HTERT RPE-1 (cell line): ENCODE results near the gene METTL25B.
"Not testable (repeated sequence)": the region's sequence is repeated elsewhere in the genome, so short reads cannot be mapped to it uniquely, and the experiment has no call there.

Experiments used
- in situ Hi-C: fragments of 300-500 bp; cut with MboI; formaldehyde crosslinking; loops from 4 replicates; pipeline ENCODE4 v1.14.3; 2020; ENCODE audit warnings: low sequenced_read_pairs

Gene METTL25B

DNA sequence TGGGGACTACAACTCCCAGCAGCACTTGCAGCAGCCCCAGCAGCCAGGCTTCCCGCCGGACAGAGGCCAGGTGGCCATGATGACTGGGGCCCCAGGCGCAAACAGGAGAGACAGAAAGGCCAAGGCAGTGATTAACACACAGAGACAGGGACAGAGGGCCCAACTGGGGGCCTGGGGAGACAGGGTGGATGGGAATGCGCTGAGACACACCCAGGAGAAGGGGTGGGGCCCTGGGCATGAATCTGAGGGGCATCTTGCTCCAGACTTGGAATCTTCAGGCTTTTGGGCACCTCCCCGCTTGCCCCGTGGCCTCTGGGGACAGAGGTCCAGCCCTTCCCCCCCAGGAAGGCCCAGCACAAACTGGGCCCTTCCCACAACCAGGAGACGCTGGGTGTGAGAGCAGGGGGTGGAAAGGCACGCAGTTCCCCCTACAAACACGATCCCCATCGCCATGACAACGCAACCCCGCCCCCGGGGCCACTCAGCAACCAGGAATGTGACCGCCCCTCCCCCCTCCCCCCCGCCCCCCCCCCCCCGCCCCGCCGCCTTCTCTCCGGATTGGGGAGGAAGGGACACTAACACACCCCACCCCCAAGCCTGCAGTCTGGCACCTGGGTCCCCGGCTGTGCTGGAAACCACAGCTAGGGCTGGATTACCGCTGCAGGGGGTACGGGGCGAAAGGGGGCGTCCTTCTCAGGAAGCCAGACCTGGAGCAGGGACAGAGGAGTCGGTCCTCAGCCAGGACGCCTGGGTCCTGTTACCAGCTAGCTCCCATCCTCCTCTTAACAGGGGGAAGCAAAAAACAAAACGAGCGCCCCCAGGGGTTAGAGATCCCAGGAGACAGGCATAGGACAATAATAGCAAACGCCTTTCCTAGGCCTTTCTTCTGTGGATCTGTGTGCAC lies 18.7 kb downstream of the METTL25B start:
- in situ Hi-C loops: no loop called here

DNA sequence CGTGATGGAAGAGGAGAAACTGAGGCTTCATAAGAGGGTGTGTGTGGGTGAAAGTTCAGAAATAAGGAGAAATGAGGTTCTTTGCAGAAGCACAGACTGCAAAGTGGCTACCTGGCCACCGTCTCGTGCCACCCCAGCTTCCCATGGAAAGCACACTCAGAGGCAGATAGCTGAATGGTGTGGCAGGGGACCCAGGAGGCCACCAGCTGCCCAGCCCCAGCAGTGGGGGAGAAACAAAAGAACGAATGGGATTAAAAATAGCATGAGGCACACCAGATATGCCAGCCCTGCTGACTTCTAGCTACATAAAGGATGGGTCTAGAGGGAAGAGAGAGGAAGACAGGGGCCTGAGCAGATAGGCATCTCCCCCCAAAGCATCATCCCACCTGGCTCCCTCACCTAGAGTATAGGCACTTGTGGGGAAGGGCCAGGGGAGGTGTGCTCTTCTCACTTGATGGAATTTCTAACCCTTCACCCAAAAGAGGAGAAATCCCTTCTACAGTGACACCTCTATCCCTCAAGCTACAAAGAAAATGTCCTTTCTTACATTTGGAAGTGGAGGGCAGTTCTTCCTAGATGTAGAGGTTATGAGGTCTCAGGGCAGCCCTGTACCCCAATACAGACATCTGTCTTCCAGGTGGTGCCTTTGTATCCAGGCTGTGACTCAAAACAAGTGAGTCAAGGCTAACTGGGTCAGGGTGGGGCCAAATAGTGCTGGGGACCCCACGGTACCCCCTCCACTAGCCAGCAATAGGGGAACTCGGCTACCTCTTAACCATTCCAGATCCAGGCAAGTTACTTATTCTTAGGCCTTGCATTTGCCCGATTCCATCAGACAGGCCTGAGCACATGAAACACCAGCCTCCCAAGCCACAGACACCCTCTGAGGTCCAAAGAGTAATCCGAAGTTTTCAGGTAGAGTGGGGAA lies 19.7 kb downstream of the METTL25B start:
- in situ Hi-C loops: no loop called here

- in situ Hi-C loops: no loop called here
Observed at GRCh38 chr1:156748670-156749418, 20.6 kb downstream of the METTL25B start.

DNA sequence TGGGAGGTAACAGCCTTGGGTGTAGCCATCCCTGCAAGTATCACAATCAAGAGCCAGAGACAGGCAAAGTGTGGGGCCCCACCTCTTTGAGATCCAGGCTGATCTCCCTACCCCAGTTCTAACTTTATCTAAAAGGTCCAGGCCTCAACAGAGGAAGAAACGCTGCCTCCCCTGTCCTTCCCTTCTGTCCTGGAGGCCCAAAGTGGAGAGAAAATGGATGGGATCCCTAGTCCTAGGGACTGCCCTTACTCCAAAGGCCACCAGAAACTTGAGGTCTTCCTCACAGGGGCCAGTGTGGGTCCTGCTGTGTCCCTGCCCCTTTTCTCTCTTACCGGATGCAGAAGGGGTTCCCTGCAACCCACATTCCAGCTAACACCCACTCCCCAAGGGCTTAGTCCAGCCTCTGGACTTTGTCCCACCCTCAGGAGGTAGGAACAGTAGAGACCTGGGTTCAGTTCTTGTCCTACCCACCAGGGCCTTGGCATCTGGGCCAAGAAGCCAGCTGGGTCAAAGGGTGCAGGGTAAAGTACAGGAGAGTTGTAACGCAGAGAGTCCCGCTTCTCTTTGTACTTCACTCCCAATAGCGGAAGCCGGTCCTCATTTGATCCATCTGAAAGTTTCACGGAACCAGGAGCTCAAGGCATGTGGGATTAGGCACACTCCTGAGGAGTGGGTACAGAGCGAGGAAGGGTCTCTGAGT lies 21.3 kb downstream of the METTL25B start:
- in situ Hi-C loops: no loop called here

DNA sequence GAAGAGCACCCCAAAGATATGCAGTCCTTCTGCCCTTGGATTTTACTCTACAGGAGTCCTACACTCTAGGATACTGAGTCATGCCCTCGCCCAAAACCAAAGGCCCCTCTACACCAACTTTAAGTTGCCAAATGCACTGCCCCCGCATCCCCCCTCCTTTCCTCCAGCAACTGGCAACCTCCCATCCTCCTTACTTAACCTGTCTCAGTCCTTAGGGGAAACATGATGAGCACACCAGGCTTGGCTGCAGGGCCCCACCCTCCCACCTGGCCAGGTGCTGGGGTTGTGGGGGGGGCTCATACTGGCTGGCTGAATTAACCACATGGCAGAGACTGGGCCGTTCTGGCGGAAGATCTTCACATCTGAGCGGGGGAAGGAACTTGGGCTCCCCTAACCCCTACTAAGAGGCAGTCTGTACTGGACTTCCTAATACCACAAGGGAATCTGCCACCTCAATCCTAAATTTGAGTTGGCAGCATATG lies 22.0 kb downstream of the METTL25B start:
- in situ Hi-C loops: no loop called here

DNA sequence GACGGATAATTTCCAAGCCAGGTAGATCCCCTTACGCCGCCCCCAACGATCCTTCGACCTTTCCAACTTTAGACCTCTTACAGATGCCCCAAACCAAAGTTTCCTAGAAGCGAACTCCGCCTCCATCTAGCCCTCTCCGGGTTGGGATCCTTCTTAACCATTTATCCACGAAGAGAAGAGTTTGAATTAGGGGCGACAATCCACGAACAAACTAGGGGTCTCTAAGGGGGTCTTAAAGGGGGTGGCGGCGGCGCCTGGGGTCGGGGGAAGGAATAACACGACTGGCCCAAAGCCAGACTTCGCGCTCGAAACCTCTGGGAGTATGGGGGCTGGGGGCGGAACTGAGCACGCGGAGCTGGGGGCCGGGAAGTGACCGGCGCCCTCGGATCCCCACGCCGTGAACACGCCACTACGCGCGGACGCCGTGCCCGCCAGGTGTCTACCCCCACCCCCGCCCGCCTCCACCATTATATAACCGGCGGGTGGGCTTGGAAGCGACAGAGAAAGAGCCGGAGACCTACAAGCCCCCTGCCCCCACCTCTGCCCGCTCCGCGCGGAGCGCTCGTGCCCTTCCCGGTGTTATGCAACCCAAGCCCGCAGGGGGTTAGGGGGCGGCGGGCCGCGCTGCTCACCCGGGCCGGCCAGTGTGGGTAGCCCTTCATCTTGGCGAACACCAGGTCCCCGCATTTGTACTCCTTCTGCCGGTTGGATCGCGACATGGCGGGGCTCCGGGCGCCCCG lies 22.6 kb downstream of the METTL25B start:
- in situ Hi-C loops: no loop called here

DNA sequence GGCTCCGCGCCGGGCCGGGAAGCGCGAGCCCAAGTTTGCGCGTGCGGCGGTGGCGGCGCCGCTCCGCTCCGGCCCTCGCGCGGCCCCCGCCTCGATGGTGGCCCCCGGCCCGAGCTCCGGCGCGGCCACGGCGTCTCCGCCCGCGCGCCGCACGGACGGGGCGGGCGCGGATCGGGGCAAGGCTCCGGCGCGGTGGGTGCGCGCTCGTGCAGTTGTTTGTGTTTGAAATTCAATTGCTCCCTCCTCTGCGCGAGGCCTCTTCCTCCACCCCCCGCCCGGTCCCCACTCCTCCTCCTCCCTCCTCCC lies 23.1 kb downstream of the METTL25B start, which contains the start of gene HDGF:
Gene HDGF, minus strand, starts transcription at position 225 of the 306 bp plus-strand sequence. CDS start 246 bp downstream, outside the sequence.
- in situ Hi-C loops: no loop called here

DNA sequence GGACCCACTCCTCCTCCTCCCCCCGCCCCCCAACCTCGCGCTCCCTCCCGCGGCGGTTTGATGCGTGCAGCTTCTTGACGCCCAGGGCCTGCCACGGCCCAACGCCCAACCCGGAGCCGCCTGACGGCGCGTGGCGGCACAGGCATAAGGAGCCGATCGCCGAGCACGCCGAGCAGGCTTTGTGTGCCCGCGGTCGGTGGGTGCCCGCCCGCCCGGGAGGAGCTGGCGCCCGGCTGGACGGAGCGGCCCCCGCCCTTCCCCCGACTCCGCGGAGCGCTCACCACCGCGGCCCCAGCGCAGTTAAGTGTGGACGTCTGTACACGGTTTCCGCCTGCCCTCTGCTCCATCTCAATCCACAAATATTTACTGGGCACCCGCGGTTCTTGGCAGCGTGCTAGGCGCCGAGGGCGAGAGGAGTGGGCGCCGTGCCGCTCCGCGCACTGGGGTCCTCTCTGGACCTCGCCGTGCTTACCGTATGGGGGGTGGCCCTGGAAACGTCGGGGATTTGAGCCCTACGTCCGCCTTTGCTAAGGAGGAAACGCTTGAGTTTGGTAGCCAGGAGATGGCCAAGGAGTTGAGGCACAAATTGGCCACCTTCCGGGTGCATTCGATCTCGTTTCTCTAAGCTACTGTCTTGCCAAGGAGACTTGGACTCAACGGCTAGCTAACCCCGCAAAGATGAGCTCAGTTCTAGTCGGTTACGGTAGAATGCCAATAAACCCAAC lies 23.6 kb downstream of the METTL25B start:
- in situ Hi-C loops: no loop called here

DNA sequence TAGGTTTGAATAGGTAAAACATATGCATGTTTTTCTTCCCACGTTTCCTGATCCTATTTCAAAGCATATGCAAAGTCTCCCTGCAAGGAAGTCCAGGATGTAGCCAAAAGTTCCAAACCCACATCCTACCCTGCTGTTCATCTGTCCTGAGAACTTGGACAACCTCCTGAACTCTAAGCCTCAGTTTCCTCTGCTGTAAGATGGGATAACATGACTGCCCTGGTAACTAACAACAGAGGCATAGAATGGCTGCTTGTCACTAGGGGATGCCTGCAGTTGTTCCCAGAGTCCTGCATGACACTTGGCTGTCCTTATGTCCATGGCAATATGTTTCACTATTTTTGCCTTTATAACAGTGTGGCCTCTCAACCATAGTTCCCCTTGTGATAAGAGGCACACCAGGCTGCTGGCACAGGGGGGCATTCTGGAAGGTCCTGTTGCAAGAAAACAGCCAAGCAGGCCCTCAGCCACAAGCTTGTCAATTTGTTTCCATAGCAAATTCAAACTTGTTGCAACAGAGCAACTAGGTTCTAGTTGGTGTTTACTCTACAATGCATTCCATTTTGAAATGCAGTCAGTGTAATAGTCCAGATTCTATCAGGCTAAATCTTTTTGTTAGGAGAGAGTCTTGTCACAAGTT lies 24.7 kb downstream of the METTL25B start:
- in situ Hi-C loops: no loop called here

DNA sequence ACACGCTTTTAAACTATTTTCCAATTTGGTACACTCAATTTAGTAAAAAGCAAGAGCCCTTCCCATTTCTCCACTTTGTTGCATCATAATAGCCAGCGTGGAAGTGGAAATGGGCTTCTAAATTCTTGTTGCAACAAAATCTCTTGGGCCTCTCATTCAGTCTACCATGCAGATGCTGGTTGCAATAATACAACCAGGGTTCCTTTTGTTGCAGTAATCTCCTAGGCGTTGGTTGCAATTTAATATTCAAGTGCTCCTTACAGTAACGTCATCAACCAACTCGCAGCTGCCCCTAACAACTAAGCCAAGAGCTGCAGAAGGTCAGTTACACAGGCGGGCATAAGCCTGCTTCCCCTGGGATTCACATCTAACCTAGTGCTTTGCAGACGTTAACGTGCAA lies 25.9 kb downstream of the METTL25B start:
- in situ Hi-C loops: no loop called here

GRCh38 chr1:156755527-156755950 lies 27.3 kb downstream of the METTL25B start:
- in situ Hi-C loops: no loop called here

GRCh38 chr1:156756355-156756754 lies 28.1 kb downstream of the METTL25B start:
- in situ Hi-C loops: no loop called here

- in situ Hi-C loops: not testable (repeated sequence)
Observed at GRCh38 chr1:156757572-156758253, 29.4 kb downstream of the METTL25B start.

- in situ Hi-C loops: no loop called here
Observed at GRCh38 chr1:156760092-156760795, 32.0 kb downstream of the METTL25B start.

DNA sequence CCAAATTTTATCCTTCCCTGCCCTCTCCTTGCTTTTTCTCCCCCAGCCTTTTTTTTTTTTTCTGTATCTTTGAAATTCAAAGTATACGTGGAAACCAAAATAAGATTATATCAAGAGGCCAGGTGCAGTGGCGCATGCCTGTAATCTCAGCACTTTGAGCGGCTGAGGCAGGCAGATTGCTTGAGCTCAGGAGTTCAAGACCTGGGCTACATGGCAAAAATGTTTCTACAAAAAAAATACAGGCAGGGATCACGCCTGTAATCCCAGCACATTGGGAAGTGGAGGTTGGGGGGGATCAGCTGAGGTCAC lies 32.5 kb downstream of the METTL25B start:
- in situ Hi-C loops: no loop called here

DNA sequence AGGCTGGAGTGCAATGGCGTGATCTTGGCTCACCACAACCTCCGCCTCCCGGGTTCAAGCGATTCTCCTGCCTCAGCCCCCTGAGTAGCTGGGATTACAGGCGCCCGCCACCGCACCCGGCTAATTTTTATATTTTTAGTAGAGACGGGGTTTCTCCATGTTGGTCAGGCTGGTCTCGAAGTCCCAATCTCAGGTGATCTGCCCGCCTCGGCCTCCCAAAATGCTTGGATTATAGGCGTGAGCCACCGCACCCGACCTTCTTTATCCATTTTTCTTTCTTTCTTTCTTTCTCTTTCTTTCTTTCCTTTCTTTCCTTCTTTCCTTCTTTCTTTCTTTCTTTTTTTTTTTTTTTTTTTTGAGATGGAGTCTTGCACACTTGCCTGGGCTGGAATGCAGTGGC lies 36.9 kb downstream of the METTL25B start:
- in situ Hi-C loops: not testable (repeated sequence)

DNA sequence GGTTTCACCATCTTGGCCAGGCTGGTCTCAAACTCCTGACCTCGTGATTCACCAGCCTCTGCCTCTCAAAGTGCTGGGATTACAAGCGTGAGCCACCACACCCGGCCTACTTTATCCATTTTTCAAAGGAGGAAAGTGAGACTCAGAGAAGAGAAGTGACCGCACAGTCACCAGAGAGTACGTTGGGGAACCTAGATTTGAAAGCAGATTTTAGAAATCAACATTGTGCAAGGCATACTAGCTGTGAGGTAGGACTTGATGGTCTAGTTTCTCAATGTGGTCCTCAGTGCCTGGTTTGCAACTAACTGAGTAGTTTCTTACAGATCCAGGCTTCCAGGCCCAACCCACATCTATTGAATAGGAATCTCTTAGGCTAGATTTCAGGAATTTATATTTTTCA lies 37.4 kb downstream of the METTL25B start:
- in situ Hi-C loops: no loop called here
